Dermis blood vessel endothelial cell (primary cell): ENCODE measurements around the gene GSTA2. TPM values are rescaled to one million over a fixed set of nuclear protein-coding genes. Genes with fewer than 3 reads are reported as not detected.
"Not testable (repeated sequence)": the region's sequence is repeated elsewhere in the genome, so short reads cannot be mapped to it uniquely, and the experiment has no call there.

Experiments used
- DNase-seq: peaks from one replicate; pipeline ENCODE4 v3.0.0; 2010
- total RNA-seq: library from RNA; depleted of rRNA; stranded (reverse); fragments of >200 nt; gene quantifications from 2 replicates; pipeline ENCODE4 v1.2.3, GENCODE V29; 2014

The GSTA2 gene
- total RNA-seq, 1 donor from 2014 or later: not detected

DNA sequence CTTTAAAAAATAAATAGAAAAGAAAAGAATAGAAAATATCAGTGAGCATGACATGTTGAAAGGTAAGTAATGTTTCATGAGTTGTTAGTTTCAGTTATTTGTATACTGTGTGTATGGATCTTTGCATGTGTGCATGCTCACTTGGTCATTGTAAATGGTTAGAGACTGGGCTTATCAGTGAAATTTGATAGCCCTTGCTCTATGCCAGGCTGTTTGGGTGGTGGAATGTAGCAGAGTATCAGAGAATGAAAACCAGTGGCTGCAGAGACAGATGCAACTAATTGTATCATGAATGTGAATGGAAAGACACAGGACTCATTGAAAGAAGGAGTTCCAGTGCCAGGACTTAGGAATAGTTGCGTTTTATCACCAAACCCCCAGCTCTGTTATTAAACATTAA is 4.2 kb downstream of the GSTA2 start:
- DNase-seq: no peak

DNA sequence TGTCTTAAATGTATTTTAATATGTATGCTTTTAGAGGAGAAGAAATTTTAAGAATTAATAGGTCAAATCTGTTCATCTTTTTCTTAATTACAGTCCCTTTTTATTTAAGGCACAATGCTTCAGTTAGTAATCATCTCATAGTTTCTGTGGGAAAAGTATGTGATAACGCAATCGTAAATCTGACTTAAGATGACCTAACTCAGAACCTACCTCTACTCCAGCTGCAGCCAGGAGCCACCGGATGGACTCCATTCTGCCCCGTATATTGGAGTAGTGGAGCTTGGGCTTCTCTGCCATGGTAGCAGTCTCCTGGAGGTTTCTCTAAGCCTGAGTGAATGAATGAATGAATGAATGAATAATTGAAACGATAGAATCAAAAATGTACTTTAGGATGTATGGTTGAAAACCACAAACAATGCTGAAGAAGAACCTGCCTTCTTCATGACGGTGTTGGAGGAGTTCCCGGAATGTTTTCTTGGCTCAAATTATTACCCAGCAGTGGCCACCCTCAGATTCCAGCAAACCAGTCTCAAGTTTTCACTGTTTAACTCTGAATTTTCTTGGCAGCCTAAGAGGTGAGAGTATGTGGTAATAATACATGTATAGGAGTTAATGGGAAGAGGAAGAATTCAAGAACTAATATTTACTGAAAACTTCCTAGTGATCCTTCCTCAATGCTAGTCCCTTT is 5.5 kb downstream of the GSTA2 start:
- not testable (repeated sequence) for DNase-seq

DNA sequence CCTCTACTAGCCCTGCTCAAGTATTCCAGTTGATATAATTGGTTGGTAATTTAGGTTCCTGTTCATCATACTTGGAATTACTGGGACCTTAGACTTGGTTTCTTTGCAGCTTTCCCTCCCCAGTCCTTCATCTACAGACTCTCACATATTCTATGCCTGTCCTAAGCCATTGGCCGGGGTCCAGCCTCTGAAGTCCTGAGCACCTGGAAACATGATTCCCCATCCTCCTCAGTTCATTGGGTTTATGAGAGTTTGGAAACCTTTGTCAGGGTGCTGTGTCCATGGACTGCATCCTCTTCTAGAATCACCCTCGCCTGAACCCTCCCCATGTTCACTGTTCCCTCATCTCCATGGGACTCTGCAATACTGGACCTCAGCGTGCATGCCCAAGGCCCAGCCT is 8.8 kb downstream of the GSTA2 start:
- no peak for DNase-seq

DNA sequence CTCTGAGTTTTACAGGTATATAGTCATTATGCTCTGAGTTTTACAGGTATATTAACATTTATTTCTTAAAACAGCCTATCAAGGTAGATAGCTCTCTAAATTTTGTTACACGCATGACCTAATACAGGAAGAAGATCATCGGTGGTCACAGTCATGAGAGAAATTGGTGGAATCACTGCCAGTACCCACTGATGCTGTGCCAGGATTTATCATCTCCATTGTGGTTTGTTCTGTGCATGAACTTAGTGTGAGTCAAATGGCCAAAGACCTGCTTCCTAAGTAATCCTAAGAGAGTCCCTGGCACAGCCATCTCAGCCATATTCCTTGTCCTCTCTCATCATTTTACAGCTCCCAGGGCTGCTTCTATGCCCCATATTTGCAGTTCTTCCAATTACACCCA is 10.1 kb downstream of the GSTA2 start:
- not testable (repeated sequence) for DNase-seq

DNA sequence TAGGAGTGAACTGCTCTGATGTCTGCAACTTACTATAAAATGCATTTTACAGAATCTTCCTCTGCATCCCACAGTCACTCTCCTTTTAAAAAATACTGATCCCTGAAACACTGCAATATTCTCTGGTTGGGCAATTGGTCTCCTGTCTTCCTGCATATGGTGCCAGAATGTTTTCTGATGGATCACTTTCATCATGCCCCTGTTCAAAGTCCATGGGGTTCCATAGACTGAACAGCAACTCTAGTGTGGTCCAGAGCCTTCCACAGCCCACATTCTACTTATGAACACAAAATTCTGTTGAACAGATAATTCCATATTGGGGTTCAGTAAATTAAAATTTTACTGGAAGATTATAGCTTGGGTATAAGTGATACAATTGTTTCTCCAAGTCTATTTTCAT is 11.0 kb downstream of the GSTA2 start:
- no peak for DNase-seq

DNA sequence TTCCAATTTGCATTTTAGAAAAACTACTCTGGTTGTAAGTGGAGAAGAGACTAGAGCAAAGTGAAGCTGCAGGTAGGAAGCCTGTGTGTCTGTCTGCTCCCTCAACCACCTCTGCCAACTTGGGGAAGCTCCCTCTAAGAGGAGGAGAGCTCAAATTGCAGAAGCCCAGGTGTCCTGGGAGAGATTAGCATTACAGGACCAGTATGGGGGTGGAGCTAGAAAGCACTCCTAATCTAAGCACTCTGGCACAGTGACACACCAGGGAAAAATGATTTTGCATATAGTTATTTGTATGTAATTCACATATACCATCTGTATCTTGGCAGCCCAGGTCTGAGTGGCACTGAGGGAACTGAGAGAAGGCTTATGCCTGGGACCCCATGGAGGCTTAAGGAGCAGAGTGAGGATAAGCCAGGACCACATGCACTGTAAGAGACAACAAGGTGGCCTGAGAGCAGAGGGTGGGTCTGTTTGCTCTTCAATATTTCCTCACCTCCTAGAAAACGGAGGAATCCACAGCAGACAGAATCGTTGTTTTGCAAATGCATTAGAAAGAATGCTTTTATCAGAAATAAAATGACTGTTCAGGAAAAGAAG is 13.6 kb downstream of the GSTA2 start:
- no peak for DNase-seq

DNA sequence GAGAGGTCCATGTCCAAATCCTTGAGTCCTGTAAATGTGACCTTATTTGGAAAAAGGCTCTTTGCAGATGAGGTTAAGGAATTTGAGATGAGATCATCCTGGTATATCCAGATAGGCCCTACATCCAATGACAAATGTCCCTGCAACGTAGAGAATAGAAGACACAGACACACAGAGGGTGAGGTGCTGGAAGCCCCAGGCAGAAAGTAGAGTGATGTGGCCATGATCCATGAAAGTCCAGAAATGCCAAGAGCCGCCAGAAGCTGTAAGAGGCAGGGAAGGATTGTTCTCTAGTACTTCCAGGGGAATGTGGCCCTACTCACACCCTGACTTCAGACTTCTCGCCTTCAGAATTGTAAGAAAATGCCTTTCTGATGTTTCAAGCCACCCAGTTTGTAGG is 16.0 kb downstream of the GSTA2 start:
- not testable (repeated sequence) for DNase-seq

DNA sequence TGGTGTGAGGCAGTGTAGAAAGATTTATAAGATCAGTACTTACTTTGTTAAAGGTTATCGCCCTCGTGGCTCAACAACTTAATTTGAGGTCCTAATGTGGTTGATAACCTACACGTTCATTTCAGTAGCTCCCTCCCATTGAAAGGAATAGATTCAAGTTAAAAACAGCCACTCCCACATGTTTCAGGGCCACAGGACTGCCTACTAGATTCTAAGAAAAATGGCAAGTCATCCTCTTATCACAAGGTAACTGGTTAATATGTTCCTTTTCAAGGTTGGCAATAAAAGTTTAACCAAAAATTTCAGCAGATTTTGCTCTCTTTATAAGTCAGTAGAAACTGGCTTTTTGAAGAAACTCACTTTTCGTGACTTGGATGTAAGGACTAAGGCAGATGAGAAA is 17.1 kb downstream of the GSTA2 start:
- DNase-seq: no peak

DNA sequence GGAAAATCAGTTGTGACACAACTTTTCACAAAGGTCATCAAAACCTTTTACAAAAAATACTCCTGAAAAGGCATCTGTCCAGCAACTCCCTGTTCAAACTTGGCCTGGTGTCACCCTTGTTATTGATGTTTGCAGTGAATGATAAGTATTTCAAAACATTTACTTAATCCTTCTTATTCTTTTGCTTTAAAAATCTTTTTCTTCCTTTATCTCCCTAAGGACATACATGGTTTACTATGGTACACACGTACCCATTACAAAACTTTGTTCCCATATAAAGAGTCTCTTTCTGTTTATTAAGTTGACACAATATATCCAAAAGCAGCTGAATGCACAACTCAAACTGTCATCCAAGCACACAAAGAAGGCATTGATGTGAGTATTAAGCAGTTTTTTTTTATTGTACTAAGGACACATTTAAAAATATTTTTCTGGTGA is 17.5 kb downstream of the GSTA2 start:
- DNase-seq: no peak

DNA sequence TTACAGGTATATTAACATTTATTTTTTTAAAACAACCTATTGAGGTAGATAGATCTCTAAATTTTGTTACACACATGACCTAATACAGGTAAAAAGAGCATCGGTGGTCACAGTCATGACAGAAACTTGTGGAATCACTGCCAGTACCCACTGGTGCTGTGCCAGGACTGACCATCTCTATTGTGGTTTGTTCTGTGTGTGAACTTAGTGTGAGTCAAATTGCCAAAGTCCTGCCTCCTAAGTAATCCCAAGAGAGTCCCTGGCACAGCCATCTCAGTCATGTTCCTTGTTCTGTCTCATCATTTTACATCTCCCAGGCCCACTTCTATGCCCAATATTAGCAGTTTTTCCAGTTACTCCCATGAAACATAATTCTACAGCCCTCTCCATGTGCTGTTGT is 21.4 kb downstream of the GSTA2 start:
- no peak for DNase-seq

DNA sequence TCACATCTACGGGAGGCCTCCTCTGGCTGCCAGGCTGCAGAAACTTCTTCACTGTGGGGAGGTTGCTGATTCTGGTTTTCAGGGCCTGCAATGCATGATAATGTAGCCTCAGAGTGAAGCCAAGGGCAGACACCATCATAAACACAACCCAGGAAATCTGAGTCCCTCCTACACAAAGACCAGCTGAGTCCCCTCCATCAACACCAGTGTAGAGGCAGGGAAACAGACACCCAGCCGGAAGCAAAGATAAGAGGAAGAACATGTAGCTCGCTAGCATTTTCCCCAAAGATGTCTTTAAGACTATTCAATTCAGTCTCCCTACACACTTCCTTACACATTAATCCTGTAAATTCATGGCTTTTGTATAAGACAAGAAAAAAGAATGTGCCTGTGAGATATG is 23.6 kb downstream of the GSTA2 start:
- no peak for DNase-seq

DNA sequence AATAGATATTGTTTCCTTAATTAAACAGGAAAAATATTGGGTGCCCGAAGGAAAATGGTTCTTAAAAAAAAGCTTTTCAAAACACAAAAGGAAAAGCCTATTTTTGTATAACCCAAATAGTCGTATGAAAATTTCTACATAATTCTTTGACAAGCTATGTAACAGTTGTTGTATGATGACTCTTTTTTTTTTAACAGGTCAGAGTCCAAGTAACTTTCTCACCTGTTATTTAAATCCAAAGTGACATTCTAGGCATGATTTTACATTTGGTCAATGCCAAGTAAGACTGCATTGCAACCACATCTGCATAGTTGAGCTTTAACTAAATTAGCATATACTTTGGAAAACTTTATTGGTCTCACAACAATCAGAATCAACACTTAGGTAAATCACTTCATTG is 24.1 kb downstream of the GSTA2 start:
- DNase-seq: no peak

DNA sequence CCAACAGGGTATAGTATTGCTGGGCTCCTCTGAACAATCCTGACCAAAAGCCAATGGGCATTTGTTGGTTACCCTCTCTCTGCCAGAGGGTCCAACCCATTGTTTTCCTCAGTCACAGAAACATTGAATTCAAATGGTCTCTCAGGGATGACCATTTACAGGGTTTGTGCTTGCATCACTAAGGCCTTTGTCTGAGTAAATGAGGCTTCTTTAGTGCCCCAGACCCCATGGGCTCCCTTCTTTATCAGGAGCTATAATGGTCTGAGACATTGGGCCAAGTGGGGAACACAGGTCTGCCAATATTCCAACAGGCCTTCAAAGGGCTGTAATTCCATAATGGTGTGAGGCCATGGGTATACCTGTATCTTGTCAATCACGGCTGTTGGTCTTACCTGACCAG is 27.1 kb downstream of the GSTA2 start:
- DNase-seq: no peak

DNA sequence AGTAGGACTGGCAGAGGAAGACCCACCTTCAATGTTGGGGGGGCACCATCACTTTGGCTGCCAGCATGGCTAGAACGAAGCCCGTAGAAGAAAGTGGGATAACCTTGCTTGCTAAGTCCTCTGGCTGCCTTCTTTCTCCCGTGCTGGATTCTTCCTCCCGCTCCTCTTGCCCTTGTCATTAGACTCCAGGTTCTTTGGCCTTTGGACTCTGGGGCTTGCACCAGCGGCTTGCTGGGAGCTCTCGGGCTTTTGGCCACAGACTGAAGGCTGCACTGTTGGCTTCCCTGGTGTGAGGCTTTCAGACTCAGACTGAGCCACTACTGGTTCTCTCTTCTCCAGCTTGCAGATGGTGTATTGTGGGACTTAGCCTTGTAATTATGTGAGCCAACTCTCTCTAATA is 28.2 kb downstream of the GSTA2 start:
- DNase-seq: no peak

DNA sequence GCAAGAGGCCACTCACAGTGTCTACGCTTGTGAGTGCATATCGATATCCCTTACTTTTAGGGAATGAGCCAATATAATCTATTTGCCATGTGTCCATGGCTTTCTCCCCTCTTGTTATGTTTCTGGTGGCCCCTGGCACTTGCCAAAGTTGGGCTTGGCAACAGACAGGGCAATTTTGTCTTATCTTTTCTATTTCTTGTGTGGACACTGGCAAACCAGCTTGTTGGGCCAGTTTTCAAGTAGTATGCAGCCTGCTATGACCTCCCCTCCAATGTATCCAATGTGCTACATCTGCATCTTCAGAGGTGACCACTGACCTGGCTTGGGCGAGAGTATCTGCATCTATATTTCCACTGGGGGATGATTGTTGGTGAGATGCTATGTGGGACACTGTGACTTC is 29.2 kb downstream of the GSTA2 start:
- DNase-seq: no peak

DNA sequence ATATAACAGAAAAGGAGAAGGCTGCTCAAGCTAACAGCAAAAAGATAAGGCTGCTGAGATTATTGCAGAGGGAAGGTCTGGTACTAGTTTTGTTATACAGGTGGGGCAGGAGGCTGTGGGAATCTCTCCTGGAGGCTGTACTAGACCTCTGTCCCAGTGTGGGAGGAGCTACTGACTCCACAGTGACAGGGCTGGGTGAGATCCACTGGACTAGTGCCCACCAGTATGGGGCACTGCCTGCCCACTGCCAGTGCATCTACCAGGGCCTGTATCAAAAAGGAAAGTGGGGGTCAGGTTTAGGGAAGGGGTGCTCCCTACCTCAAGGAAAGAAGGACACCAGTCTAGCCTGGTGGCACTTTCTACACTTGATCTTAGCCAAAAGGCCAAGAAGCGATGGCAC is 30.1 kb downstream of the GSTA2 start:
- no peak for DNase-seq

DNA sequence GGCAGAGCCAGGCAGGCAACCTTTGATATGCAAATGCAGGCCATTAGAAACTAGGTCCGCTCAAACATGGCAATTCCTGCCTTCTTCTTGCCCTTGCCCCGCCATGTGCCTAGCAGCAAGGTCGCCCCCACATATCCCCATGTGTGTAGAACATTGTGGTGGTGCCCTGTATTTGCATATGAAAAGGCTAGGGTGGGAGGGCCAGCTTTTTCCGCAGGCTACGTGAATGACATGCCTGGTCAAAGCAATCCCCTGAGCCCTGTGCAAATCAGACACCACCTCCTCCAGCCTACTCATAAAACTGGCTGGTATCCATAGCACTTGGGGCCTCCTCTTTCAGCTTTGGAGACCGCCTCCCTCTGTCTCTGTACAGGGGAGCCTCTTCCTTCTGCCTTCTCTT is 31.6 kb downstream of the GSTA2 start:
- no peak for DNase-seq

DNA sequence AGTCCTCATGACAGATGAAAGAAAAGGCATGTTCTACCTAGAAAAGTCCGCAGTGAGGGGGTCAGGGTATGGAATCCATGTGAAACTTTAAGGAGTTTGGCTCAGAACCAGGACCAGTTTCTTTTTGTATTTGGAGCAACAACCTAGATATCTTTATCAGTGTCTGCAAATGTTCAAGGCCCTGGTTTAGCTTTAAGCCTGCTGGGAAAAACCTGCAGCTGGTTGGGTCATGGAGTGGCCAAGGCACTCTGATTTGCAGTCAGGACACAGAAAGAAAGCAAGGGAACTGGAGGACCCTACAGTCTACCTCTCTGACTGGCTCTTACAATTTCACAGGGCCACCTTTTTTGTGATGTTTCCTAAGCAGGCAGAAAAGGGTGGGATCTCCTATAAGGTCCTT is 33.7 kb downstream of the GSTA2 start:
- DNase-seq: no peak

DNA sequence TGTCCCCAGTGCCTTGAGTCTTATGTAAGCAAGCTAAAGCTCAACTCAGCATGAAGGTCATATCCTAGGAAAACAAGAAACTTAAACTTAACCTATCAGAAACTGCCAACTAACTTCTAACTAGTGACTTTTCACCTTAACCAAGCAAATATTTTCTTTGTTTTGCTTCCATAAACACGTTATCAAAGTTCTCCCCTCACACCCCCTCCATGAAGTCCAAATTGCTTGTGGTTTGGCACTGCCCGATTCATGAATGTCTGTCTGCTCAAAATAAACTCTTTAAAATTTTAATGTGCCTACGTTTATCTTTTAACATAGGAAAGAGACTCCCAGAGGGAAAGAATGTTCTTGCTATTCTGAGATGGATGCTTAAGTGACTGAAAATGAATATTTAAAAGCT is 34.9 kb downstream of the GSTA2 start:
- DNase-seq: no peak

DNA sequence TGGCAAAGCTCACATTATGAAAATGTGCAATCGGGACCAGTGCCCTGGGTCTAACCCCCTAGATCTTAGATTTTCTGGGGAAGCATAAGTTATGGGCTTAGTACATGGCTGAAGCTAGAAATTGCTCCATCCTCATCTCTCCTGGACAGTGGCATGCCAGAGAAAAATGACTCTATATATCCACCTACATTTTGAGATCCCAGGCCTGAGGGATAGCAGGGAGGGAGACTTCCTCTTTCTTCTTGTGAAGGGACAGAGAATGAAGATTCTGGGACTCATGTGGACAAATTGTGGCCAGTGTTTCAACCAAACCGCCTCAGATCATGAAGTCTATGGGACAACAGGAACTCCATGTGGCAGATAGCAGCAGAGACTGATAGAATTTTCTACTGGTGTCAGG is 35.4 kb downstream of the GSTA2 start:
- DNase-seq: no peak

DNA sequence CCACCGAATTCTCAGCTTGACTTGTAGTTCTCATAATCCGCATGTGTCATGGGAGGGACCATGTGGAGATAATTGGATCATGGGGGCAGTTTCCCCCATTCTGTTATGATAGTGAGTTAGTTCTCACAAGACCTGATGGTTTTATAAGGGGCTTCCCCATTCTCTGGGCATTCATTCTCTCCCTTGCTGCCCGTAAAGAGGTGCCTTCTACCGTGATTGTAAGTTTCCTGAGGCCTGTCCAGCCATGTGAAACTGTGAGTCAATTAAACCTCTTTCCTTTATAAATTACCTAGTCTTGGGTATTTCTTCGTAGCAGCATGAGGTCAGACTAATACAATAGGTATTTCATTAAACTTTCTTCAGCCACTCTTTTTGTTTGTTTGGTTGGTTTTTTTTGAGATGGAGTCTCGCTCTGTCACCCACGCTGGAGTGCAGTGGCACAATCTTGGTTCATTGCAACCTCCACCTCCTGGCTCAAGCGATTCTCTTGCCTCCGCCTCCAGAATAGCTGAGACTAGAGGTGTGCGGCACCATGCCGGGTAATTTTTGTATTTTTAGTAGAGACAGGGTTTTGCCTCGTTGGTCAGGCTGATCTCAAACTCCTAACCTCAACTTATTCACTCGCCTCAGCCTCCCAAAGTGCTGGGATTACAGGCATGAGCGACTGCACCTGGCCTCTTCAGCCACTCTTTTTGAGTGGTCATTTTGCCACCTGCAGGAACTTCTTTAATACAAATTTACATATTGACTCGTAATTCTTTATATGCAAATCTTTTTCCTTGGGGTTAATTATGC is 36.3 kb downstream of the GSTA2 start:
- DNase-seq: no peak

DNA sequence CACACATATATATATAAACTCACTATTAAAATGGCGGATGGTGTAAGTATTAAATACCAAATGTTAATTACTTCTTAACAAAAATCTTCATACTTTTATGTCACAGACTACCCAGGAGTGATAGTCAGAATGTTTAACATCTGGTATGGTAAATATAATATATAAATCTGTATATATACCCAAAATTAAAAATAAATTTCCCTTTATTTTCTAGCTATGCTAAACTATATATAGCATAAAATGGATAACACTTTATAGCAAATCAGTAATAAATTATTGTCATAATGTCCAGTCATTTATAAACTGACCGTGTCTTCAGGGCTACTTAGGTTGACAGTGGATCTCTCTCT is 37.1 kb downstream of the GSTA2 start:
- DNase-seq: no peak

DNA sequence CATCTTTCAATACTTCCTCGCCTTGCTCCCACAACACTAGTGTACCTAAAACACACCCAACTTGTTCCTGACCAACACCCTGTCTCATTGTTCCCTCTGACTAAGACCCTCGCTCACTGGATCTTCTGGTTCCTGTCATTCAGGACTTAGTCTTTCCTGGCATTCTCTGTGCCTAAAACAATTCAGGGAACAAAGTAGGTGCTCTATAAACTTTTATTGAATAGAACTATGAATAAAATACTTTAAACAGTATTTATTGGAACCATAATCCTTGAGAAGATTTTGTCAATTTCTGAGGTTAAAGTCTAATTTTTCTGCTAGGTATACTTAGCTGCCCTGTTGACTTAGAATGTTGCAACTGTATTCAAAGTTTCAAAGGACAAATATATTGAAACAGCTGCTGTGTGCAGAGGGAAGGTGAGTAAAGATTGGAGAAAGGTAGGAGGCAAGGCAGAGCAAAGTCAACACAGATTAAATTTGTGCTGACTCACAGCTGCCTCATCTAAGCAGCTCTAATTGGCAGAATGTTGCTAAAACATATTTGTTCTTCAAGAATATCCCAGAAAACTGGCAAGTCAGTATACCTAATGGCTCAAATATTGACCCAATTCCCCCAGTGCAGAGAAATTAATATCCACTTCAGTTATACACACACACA is 37.6 kb downstream of the GSTA2 start:
- DNase-seq: peak; percentile 3

DNA sequence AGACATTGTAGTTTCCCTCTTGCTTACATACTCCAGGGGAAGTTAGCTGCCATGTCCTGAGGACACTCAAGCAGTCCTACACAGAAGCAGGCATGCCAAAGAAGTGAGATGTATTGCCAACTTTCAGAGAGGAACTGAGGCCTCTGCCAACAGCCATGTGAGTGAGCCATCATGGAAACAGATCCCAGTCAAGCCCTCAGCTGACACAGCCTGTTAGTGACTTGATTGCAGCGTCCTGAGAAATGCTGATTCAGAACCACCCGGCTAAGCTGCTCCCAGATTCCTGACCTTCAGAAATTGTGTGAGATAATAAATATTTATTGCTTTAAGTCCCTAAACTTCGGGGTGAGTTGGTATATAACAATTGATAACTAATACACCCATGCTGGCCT is 38.1 kb downstream of the GSTA2 start:
- DNase-seq: no peak
